HPDE6-E6E7 (cell line): ENCODE data around the gene CFAP45.

Experiments
- DNase-seq: peaks from one replicate; pipeline ENCODE4 v3.0.0; 2011; ENCODE audit warnings: missing footprints; ENCODE audit errors: extremely low spot score

CFAP45 gene

DNA sequence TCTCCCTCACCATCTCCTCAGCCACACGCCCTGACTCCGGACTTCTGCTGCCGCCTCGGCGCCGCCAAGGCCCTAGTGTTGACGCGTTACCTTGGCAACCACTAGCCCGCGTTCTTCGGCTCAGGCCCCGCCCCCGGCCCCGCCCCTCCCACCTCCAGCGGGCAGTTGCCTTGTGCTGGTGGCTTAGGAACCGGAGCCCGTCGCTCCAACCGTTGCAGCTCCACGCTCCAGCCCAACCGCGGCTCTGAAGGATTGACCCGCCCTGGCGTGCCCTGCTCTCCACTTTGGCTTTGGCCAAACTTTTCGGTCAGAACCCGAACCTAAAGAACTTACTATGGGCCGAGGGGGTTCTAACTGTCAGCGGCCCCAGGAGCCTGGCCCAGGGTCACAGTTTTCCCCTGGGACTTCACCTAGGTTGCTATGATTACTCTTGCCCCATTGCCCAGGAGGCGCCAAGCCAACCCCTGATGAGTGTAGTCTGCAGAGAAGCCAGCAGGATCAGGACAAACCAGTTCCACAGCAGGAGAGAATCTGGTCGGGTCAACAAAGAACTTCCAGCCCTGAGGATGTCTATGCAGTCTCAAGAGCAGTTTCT is at the start of gene CFAP45:
Gene CFAP45, minus strand, starts transcription at position 80 of the 595 bp plus-strand sequence. Its CDS starts 67 bp downstream, at position 13.
- DNase-seq = peak; percentile 93

- DNase-seq = no peak
Measured at GRCh38 chr1:159949123-159949522, 49.2 kb upstream of the CFAP45 start.

- DNase-seq = no peak
Measured at GRCh38 chr1:159947942-159948341, 48.0 kb upstream of the CFAP45 start.

DNA sequence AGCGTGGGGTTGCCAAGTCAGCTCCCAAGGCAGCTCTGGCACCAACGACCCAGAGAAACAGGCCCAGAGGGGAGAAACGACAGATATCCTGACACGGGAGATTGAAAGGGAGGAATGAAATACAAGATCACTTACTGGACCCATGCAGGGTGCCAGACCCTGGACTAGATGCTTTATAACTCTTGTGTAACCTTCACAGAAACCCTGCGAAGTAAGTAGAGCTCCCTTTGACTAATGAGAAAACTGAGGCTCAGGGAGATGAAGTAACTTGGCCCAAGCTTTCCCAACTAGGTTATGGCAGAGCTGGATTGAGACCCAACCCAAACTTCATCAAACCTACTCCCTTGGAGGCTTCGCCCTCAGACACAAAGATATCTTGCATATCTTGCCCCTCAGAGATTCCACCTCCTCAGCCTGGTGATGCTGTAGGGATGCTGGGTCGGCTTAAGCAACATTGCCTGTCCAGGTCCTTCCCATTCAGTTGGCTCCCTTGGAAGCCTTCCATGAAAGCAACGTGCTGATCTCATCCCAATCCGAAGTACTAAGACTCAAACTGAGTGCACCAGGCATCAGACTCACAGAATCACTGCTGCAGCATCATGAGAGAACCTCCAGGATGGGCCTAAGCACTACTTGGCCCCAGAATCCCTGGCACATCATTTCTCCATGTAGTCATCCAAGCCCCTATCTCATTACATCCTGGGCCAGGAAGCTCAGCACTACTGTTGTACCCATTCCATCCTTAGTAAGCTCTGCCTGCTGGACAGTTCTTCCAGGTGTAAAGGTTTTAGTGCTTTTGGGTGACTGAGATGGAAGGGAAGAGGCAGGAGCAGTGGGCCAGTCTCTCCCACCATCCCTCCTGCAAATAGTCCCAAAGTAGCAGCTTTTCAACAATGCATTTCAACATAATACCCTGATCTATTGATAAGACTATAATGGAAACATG is 46.5 kb upstream of the CFAP45 start:
- DNase-seq = no peak

DNA sequence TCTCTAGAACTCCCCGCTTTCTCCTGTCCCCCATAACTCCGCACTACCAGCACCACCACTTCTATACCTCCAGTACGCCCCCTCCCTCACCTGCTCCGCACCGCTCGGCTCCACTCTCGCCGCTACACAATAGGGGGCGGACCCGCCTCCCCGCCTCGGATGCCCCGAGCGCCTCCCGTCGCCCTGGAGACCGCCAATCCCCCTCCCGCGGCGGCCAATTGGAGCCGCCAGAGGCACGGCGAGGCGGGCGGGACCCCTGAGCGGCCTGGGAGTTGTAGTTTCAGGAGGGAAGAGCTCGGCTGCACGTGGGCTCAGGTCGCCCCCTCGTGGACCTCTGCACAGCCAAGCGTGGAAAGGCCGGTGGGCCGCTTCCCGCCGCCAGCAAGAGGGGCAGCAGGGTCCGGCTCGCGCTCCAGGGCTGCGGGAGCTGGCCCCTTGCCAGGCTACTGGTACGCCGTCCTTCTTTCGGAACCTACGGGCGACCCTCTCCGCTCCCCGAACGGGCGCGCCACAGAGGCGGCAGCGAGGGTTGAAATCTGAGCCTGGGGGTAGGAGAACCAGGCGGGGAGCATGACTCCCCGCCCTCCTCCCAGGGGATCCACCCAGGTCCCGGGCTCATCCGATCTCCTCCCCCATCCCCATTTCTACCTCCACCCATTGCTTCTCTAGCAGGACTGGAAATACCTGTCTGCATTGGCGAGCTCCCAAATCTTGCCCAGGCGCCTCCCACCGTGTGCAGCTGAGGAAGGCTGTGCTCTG is 45.7 kb upstream of the CFAP45 start, which contains the start of gene IGSF9:
Gene IGSF9, minus strand, starts transcription at position 131 of the 759 bp plus-strand sequence. CDS start 2,159 bp downstream, outside the sequence.
- DNase-seq = peak; percentile 96

GRCh38 chr1:159944623-159945455 is 44.9 kb upstream of the CFAP45 start:
- no peak for DNase-seq

DNA sequence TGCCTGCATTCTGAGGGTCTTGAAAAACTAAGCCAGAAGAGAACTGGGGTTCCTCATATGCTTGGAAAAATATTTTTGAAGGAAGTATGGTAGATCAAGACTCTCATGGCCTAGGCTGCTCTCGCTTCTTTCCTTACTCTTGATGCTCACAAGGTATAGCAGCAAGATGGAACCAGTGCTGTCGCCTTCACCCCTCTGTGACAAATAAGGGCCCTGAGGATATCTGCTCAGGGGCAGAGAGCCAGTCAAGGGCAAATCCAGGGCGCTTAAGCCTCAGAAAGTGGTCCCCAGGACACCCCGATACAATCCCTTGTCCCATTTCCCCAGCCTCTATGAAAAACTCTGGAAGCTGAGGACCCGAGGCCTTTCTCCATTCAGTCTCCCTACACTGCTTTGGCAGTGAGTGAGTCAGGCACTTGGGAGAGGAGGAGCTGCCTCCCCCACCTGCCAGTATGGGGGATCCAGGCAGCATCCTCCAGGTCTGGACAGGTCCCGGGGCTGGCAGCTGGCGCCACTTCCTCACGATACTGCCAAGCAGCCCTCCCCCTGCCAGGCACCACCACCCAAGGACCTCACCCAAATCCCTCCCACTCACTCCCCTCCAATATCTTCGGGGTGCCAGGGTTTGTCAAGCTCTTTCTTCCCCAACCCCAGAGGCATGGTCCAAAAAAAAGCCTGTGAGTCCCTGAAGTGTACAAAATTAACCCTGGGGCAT is 44.1 kb upstream of the CFAP45 start:
- no peak for DNase-seq

- DNase-seq = no peak
Measured at GRCh38 chr1:159943278-159943640, 43.3 kb upstream of the CFAP45 start.

GRCh38 chr1:159942632-159943277 is 42.8 kb upstream of the CFAP45 start:
- no peak for DNase-seq

GRCh38 chr1:159941591-159942560 is 41.9 kb upstream of the CFAP45 start:
- no peak for DNase-seq

GRCh38 chr1:159941141-159941540 is 41.2 kb upstream of the CFAP45 start:
- DNase-seq = no peak

- DNase-seq = no peak
Measured at GRCh38 chr1:159940006-159940620, 40.1 kb upstream of the CFAP45 start.

- no peak for DNase-seq
Measured at GRCh38 chr1:159939678-159940002, 39.7 kb upstream of the CFAP45 start.

- DNase-seq = no peak
Measured at GRCh38 chr1:159938905-159939677, 39.1 kb upstream of the CFAP45 start.

DNA sequence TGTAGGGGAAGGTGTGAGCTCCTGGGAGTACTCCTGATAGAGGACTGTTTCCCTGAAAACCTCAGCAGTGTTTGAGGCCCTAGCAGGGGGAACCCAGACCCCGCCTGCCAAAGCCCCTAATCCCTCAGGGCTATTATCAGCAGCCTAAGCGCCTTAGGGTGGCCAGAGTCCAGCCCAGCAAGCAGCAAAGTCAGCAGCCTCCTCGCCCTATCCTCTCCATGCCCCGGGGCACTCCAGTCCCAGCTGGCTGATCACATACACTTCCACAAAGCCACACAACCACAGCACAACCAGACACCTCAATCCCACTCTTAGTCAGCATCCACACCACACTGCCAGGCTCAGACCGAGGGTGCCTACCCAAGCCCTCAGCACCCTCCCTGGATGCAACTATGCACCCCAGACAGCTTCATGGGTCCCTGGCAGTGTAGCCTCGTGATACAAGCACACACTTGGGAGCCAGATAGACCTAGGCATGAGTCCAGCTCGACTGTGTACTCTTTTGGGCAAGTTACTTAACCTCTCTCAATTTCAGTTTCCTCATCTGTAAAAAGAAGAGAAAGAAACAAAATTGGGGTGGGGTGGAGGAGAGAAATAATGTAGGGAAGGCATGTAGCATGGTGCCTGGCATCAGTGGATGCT is 38.4 kb upstream of the CFAP45 start:
- no peak for DNase-seq

DNA sequence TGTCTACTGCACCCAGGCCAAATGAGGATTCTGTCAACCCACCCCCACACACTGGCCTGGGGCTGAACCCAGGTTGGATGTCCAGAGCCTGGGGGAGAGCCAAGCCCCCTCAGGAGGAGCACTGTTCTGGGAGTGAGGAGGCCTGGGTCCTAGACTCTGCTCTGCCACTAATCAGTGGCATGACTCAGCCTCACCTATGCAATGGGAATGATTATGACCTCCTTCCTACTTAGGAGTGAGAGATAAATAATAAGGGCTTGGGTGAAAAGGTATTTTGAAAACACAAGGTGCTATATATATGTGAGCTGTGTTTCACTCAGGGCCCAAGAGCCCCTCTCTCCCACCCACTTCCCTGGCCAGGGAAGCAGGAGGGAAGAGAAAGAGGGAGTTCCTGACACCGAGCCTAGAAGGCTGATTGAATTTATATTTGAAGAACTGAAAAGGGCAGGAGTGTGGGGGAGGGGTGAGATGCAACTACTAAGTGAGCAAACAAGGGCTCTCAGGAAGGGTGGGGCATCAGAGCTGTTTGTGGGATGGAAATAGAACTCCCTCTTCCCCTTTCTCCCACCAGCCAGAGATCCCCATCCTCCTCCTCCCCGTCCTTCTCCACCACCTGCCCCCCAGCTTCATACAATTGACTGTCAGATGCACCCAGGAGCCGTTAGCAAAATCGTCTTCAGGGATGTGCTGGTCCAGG is 37.2 kb upstream of the CFAP45 start:
- DNase-seq = no peak
